ENCODE measurements around the gene PTGR1.

The PTGR1 gene

DNA sequence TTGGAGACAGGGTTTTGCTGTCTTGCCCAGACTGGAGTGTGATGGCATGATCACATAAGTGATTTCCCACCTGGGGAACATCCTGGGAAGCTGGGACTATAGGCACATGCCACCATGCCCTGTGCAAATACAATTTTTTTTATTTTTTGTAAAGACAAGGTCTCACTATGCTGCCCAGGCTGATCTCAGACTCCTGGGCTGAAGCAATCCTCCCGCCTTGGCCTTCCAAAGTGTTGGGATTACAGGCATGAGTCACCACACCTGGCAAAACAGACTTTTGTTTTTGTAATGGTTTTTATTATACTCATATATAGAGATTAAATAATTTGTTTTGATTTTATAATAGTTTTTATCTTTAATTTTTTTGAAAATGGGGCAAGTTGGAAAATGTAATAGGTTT lies 46.4 kb upstream of the PTGR1 start:
- no peak overlapping the region for H2AFZ ChIP-seq (ENCODE audit: low read depth, low read length)
- H3K27me3 ChIP-seq (ENCODE audit: low read depth, low read length): no peaks in the 10 kb centered on the region
- no peaks in the 10 kb centered on the region for H3K9me3 ChIP-seq (ENCODE audit: insufficient read depth, low read length)
- no peaks in the 10 kb centered on the region for H3K4me1 ChIP-seq (ENCODE audit: low read length)
- TF ChIP-seq, protein P1, sequence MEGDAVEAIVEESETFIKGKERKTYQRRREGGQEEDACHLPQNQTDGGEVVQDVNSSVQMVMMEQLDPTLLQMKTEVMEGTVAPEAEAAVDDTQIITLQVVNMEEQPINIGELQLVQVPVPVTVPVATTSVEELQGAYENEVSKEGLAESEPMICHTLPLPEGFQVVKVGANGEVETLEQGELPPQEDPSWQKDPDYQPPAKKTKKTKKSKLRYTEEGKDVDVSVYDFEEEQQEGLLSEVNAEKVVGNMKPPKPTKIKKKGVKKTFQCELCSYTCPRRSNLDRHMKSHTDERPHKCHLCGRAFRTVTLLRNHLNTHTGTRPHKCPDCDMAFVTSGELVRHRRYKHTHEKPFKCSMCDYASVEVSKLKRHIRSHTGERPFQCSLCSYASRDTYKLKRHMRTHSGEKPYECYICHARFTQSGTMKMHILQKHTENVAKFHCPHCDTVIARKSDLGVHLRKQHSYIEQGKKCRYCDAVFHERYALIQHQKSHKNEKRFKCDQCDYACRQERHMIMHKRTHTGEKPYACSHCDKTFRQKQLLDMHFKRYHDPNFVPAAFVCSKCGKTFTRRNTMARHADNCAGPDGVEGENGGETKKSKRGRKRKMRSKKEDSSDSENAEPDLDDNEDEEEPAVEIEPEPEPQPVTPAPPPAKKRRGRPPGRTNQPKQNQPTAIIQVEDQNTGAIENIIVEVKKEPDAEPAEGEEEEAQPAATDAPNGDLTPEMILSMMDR (IDR thresholded peaks at IDR 0.05; ENCODE audit: low read depth, low read length): no peak
- no peak for TF ChIP-seq EZH2phosphoT487 (IDR thresholded peaks at IDR 0.05; ENCODE audit: low read depth)
- H3K27ac ChIP-seq (ENCODE audit: low read length): no peak overlapping the region
- H3K9ac ChIP-seq (ENCODE audit: low read length): no peak overlapping the region
- H4K20me1 ChIP-seq (ENCODE audit: insufficient read depth, low read length): peaks cover 14% of the 10 kb centered on the region
- peaks cover 30% of the 10 kb centered on the region for H3K79me2 ChIP-seq (ENCODE audit: low read length)
- no peak overlapping the region for H3K4me2 ChIP-seq (ENCODE audit: low read length)
- H3K4me3 ChIP-seq (ENCODE audit: low read length): no peak overlapping the region
- H3K36me3 ChIP-seq (replicated peaks; ENCODE audit: low read depth, low read length): peaks cover 41% of the 10 kb centered on the region

DNA sequence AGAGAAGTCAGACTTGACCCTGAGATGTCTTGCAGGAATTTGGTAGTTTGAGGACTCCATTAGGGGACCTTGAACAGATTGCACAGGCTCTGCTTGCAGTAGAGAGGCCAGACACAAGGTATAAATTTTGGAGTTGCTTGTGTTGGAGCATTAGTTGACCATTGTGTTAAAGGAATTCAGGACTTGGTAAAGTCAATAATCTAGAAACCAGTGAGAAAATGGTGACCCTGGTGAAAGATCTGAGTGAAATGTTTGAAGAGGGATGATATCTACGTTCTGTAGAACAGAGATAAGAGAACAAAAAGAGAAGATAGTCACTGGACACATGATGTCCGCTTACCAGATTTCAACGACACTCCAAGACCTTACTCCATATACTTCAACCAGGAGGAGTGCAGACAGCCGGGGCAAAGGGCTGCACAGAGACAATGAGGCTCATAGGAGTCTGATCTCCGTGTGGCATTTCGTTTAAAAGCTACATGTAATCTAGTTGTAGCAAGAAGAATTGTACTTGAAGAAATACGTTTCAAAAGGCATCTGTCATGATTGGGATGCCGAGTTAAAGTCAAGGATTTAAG lies 44.8 kb upstream of the PTGR1 start:
- Histone ChIP-seq H3K27ac (ENCODE audit: low read length) (no peak overlapping the region), H3K4me2 (ENCODE audit: low read length) (no peak overlapping the region), H4K20me1 (ENCODE audit: insufficient read depth, low read length) (peaks cover 15% of the 10 kb centered on the region), H3K36me3 (replicated peaks; ENCODE audit: low read depth, low read length) (peaks cover 30% of the 10 kb centered on the region), H3K9ac (ENCODE audit: low read length) (no peak overlapping the region), H2AFZ (ENCODE audit: low read depth, low read length) (no peak overlapping the region), H3K9me3 (ENCODE audit: insufficient read depth, low read length) (no peaks in the 10 kb centered on the region), H3K4me3 (ENCODE audit: low read length) (no peak overlapping the region), H3K79me2 (ENCODE audit: low read length) (peaks cover 36% of the 10 kb centered on the region), H3K27me3 (ENCODE audit: low read depth, low read length) (no peaks in the 10 kb centered on the region), H3K4me1 (ENCODE audit: low read length) (no peaks in the 10 kb centered on the region)
- TF ChIP-seq, protein P1 (IDR thresholded peaks at IDR 0.05; ENCODE audit: low read depth, low read length): no peak
- no peak for TF ChIP-seq EZH2phosphoT487 (IDR thresholded peaks at IDR 0.05; ENCODE audit: low read depth)

GRCh38 chr9:111637421-111637950 lies 38.0 kb upstream of the PTGR1 start:
- no peak overlapping the region for H3K27ac ChIP-seq (ENCODE audit: low read length)
- no peaks in the 10 kb centered on the region for H3K9me3 ChIP-seq (ENCODE audit: insufficient read depth, low read length)
- peaks cover 4% of the 10 kb centered on the region for H3K4me1 ChIP-seq (ENCODE audit: low read length)
- H3K27me3 ChIP-seq (ENCODE audit: low read depth, low read length): no peaks in the 10 kb centered on the region
- peaks cover 61% of the 10 kb centered on the region for H4K20me1 ChIP-seq (ENCODE audit: insufficient read depth, low read length)
- no peak overlapping the region for H3K4me3 ChIP-seq (ENCODE audit: low read length)
- H3K36me3 ChIP-seq (replicated peaks; ENCODE audit: low read depth, low read length): peaks cover 17% of the 10 kb centered on the region
- no peak for TF ChIP-seq EZH2phosphoT487 (IDR thresholded peaks at IDR 0.05; ENCODE audit: low read depth)
- TF ChIP-seq, protein P1 (IDR thresholded peaks at IDR 0.05; ENCODE audit: low read depth, low read length): no peak
- H3K4me2 ChIP-seq (ENCODE audit: low read length): no peak overlapping the region
- peaks cover 73% of the 10 kb centered on the region for H3K79me2 ChIP-seq (ENCODE audit: low read length)
- H3K9ac ChIP-seq (ENCODE audit: low read length): no peak overlapping the region
- H2AFZ ChIP-seq (ENCODE audit: low read depth, low read length): no peak overlapping the region

- H3K27me3 ChIP-seq (ENCODE audit: low read depth, low read length): no peaks in the 10 kb centered on the region
- H3K9me3 ChIP-seq (ENCODE audit: insufficient read depth, low read length): no peaks in the 10 kb centered on the region
- no peak overlapping the region for H2AFZ ChIP-seq (ENCODE audit: low read depth, low read length)
- TF ChIP-seq, protein P1 (IDR thresholded peaks at IDR 0.05; ENCODE audit: low read depth, low read length): no peak
- TF ChIP-seq EZH2phosphoT487 (IDR thresholded peaks at IDR 0.05; ENCODE audit: low read depth): no peak
- H3K4me3 ChIP-seq (ENCODE audit: low read length): no peak overlapping the region
- H3K27ac ChIP-seq (ENCODE audit: low read length): no peak overlapping the region
- no peak overlapping the region for H3K9ac ChIP-seq (ENCODE audit: low read length)
- peaks cover 66% of the 10 kb centered on the region for H4K20me1 ChIP-seq (ENCODE audit: insufficient read depth, low read length)
- peaks cover 17% of the 10 kb centered on the region for H3K36me3 ChIP-seq (replicated peaks; ENCODE audit: low read depth, low read length)
- peaks cover 86% of the 10 kb centered on the region for H3K79me2 ChIP-seq (ENCODE audit: low read length)
- H3K4me2 ChIP-seq (ENCODE audit: low read length): no peak overlapping the region
- H3K4me1 ChIP-seq (ENCODE audit: low read length): peaks cover 11% of the 10 kb centered on the region
Measured at GRCh38 chr9:111634860-111635259, 35.4 kb upstream of the PTGR1 start.

All from OCI-LY3 (cell line).